ENCODE measurements around the gene OR10A6.

DNA sequence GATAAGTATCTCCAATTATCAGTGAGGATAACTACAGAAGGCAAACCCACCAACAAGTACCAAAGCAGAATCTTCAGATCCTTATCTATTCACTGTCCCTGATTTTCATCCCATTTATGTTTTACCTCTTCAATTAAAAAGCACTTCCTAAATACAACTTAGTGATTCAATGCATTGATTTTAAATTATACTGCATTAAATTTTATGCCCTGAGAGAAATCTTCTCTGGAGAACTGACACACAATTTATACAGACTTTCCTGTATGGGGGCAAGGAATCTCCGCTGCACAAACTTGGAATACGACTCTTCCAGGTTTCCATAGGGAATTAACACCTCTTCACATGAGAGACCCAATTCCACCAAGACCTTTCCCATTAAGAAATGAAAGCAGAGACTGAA lies 10.5 kb upstream of the OR10A6 start, which contains the start of gene OR10A3:
- TF ChIP-seq, protein P1, sequence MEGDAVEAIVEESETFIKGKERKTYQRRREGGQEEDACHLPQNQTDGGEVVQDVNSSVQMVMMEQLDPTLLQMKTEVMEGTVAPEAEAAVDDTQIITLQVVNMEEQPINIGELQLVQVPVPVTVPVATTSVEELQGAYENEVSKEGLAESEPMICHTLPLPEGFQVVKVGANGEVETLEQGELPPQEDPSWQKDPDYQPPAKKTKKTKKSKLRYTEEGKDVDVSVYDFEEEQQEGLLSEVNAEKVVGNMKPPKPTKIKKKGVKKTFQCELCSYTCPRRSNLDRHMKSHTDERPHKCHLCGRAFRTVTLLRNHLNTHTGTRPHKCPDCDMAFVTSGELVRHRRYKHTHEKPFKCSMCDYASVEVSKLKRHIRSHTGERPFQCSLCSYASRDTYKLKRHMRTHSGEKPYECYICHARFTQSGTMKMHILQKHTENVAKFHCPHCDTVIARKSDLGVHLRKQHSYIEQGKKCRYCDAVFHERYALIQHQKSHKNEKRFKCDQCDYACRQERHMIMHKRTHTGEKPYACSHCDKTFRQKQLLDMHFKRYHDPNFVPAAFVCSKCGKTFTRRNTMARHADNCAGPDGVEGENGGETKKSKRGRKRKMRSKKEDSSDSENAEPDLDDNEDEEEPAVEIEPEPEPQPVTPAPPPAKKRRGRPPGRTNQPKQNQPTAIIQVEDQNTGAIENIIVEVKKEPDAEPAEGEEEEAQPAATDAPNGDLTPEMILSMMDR (optimal IDR thresholded peaks at IDR 0.05 in 1 of 3, IDR thresholded peaks at IDR 0.05 in 1 of 3, conservative IDR thresholded peaks at IDR 0.05 in 1 of 3; ENCODE audit: extremely low read depth in 1 of 3, insufficient read depth in 2 of 3, low read length in 3 of 3): no peak
- no peak for TF ChIP-seq EZH2 (IDR thresholded peaks at IDR 0.05; ENCODE audit: low read length)
